Adrenal gland (tissue), 12 donors: ENCODE measurements around the gene NDUFA8. TPM values are rescaled to one million over a fixed set of nuclear protein-coding genes. Genes with fewer than 3 reads are reported as not detected.

Source experiments
- DNase-seq, 7 donors: peaks; one replicate each; pipeline ENCODE4 v3.0.0-alpha.2; 2019 to 2020
- H3K27ac ChIP-seq, 5 donors: fragments of 200-600 bp; sonication (generic) in 4 of 5; 1 replicate in 3 of 5; 2 replicates in 2 of 5; pipeline versions ENCODE4 v1.5.1 to v1.8.0; 2016 to 2020; ENCODE audit warnings: mild to moderate bottlenecking in 1 of 5
- H3K27me3 ChIP-seq: fragments of 200-600 bp; 2 replicates; pipeline ENCODE4 v1.8.0; 2021
- H3K36me3 ChIP-seq, 2 donors: fragments of 200-600 bp; replicated peaks in 1 of 2; 1 replicate in 1 of 2; 2 replicates in 1 of 2; pipeline versions ENCODE4 v1.5.1 to v1.8.0; 2018 to 2022
- H3K4me1 ChIP-seq, 2 donors: fragments of 200-600 bp; replicated peaks in 1 of 2; 1 replicate in 1 of 2; 2 replicates in 1 of 2; pipeline versions ENCODE4 v1.5.1 to v1.8.0; 2018 to 2021
- H3K4me3 ChIP-seq, 4 donors: fragments of 200-600 bp; sonication (generic) in 3 of 4; one replicate each; pipeline ENCODE4 v1.5.1; 2016 to 2018
- H3K9me3 ChIP-seq, 3 donors: fragments of 200-600 bp; sonication (generic) in 1 of 3; replicated peaks in 1 of 3; 1 replicate in 2 of 3; 2 replicates in 1 of 3; pipeline versions ENCODE4 v1.5.1 to v1.8.0; 2016 to 2021
- POLR2A ChIP-seq, 2 donors: fragments of 450-650 bp; IDR thresholded peaks; one replicate each; pipeline ENCODE4 v1.6.1; 2017; ENCODE audit warnings: antibody characterized with exemption in 2 of 2, mild to moderate bottlenecking in 2 of 2, moderate library complexity in 1 of 2
- WGBS, 4 donors: extraction: QIAGEN DNeasy Blood & Tissue Kit in 2 of 4; methylation state at CpG; one replicate each; pipeline versions ENCODE4 v1.1.5 to v1.1.7; 2013 to 2017; 5-methylcytosine and 5-hydroxymethylcytosine counted together
- intact Hi-C, 2 donors: fragments of 100-400 bp; cut with DNase I; formaldehyde crosslinking; loops; one replicate each; pipeline versions ENCODE4 v1.14.1 to v1.15.0; 2022 to 2023
- polyA plus RNA-seq, 3 donors: library from polyadenylated mRNA; stranded (reverse); fragments of 200-250 nt in 2 of 3; fragments of 350-450 nt in 1 of 3; fragmentation: Illumina TruSeq in 1 of 3; extraction: RNeasy Lipid Tissue Mini Kit (QIAGEN cat#74804) in 1 of 3; gene quantifications; one replicate each; pipeline ENCODE4 v1.2.3, GENCODE V29; 2013 to 2014
- total RNA-seq, 9 donors: library from RNA; depleted of rRNA in 4 of 9; stranded (reverse); fragments of >200 nt in 4 of 9; fragments of 120-200 nt in 1 of 9; fragmentation: NEBNext Ultra II Directional in 1 of 9; extraction: Animal tissue kit (Norgen Biotek cat#: 25700) in 1 of 9; gene quantifications; one replicate each; pipeline versions ENCODE4 v1.1.0 to v1.2.4, GENCODE V29; 2013 to 2023
- TF ChIP-seq, protein P1 (sequence below), 6 experiments: fragments of 450-650 bp in 4 of 6; fragments of 200-600 bp in 2 of 6; sonication (generic) in 1 of 6; IDR thresholded peaks; 1 replicate in 5 of 6; 2 replicates in 1 of 6; pipeline versions ENCODE4 v1.5.1 to v1.8.0; 2016 to 2021; ENCODE audit warnings: antibody characterized with exemption in 6 of 6, mild to moderate bottlenecking in 2 of 6, moderate library complexity in 1 of 6
- donor health status: healthy with polysubstance abuse.
- donor health status: Bipolar disorder and iron deficiency.
- donor health status: DM: yes; HTN: yes; CAD: no.
- donor health status: DM: no; HTN: no; CAD: no.
- donor health status: DM: no; HTN: no; CAD: no.
- donor health status: DM: yes; HTN: yes; CAD: no.

The NDUFA8 gene
- total and polyA plus RNA-seq, 12 donors = 34.5 to 182 (median 70.8) TPM

DNA sequence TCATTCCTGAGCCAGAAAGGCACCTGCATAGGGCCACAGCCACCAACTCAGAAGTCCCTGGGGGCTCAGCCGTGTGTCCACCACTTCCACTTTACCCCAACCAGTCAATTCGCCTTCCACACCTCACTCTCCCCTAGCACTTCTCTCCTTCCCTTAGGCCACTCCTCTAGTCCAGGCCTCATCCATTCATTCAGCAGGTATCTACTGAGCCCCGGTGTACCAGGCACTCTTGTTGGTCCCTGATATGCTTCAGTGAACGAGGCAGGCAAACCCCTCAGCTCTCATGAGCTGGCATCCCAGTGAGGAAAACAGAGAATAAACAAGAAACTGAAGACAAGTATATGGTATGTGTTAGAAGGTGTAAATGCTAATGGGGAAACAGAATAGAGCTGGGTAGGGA is 28.7 kb downstream of the NDUFA8 start:
- TF ChIP-seq, protein P1, sequence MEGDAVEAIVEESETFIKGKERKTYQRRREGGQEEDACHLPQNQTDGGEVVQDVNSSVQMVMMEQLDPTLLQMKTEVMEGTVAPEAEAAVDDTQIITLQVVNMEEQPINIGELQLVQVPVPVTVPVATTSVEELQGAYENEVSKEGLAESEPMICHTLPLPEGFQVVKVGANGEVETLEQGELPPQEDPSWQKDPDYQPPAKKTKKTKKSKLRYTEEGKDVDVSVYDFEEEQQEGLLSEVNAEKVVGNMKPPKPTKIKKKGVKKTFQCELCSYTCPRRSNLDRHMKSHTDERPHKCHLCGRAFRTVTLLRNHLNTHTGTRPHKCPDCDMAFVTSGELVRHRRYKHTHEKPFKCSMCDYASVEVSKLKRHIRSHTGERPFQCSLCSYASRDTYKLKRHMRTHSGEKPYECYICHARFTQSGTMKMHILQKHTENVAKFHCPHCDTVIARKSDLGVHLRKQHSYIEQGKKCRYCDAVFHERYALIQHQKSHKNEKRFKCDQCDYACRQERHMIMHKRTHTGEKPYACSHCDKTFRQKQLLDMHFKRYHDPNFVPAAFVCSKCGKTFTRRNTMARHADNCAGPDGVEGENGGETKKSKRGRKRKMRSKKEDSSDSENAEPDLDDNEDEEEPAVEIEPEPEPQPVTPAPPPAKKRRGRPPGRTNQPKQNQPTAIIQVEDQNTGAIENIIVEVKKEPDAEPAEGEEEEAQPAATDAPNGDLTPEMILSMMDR (IDR thresholded peaks at IDR 0.05) = no peak
- TF ChIP-seq POLR2A (IDR thresholded peaks at IDR 0.05) = no peak
- peaks cover 11% of the 10 kb centered on the region for H3K27me3 ChIP-seq
- WGBS, 4 donors = 78 to 88% (median 79%) methylated on average over 4 of the region's 4 CpGs
- no peak overlapping the region for H3K4me3 ChIP-seq
- peaks cover 0 to 11% of the 10 kb centered on the region in 2 donors for H3K4me1 ChIP-seq
- H3K27ac ChIP-seq = no peak overlapping the region
- no peak for DNase-seq
- H3K36me3 ChIP-seq = no peaks in the 10 kb centered on the region
- no peaks in the 10 kb centered on the region for H3K9me3 ChIP-seq
- intact Hi-C loops = no loop called here

- no peak for TF ChIP-seq POLR2A (IDR thresholded peaks at IDR 0.05)
- TF ChIP-seq, protein P1 (IDR thresholded peaks at IDR 0.05) = no peak
- intact Hi-C loops = loop anchor here (10.0 kb wide), 2 partner anchors 325 to 675 kb away; partner anchors contain the start of gene OR1K1 (in 1 of the 2)
- no peaks in the 10 kb centered on the region for H3K36me3 ChIP-seq
- H3K4me1 ChIP-seq = peaks cover 0 to 17% of the 10 kb centered on the region in 2 donors
- DNase-seq = no peak
- H3K27me3 ChIP-seq = peaks cover 11% of the 10 kb centered on the region
- WGBS, 4 donors = 92 to 100% (median 93%) methylated on average over 2 of the region's 2 CpGs
- H3K27ac ChIP-seq = no peak overlapping the region
- no peak overlapping the region for H3K4me3 ChIP-seq
- H3K9me3 ChIP-seq = no peaks in the 10 kb centered on the region
These were observed 29.6 kb downstream of the NDUFA8 start for GRCh38 chr9:122129969-122130368.

DNA sequence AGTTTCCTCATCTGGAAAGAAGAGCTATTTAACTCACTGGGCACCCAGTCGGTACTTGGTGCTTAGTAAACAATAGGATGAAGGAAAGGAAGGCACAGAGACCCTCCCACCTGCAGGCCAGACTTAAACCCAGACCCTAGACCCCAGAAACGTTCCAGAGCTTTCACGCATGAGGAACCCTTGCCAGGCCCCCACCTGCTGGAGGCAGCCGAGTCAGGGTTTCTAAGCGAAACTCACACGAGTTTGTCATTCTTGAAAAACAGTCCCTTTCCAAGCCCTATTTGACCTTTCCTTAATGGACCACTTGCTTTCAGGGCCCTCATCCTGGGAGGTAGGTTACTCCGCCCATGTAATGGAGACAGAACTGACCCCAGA is 30.6 kb downstream of the NDUFA8 start:
- intact Hi-C loops = loop anchor here (10.0 kb wide), 2 partner anchors 326 to 676 kb away; partner anchors contain the start of gene OR1K1 (in 1 of the 2)
- TF ChIP-seq, protein P1 (IDR thresholded peaks at IDR 0.05) = no peak
- no peak for TF ChIP-seq POLR2A (IDR thresholded peaks at IDR 0.05)
- peaks cover 11% of the 10 kb centered on the region for H3K27me3 ChIP-seq

DNA sequence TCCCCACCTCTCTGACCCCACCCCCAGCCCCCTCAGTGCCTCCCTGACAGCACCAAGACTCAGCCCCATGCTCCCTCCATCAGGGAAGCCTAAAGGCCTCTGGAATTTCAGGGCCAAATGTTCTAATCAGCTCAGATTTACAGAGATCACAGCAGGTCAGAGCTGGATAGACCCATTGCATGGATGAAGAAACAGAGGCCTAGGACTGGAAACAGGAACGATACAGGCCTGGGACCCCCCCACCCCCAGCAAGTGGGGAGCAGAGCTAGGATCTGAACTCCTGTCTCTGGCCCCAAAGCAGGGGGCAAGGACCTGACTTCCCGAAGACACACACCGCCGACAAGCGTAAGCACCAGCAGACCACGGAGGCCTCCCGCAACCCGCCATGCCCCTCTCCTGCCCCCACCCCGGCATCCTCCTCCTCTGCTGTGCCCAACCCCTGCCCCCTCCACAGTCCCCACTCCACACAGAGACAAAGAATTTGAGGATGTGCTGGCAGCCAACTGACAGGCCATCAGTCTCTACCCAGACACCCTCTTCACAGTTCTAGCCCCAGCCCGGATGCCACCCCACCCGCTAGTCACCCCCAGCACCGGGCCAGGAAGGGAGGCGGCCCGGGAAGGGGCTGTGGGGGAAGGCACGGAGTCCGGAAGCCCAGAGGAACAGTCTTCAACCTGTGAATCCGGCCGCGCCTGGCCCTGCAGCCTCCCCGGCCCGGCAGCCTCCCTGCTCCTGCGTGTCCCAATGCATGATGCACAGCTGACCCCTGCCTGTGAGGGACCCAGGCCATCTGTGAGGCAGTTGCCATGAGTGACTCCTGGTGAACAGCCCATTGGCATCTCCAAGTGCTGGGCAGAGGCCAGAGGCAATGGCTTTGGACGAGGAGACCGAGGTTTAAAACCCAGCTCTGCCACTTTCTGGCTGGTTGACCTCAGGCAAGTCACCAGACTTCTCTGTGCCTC is 31.3 kb downstream of the NDUFA8 start:
- WGBS, 4 donors = 68 to 82% (median 74%) methylated on average over 16 to 24 of the region's 24 CpGs

More for the DNA sequence above, 30.6 kb downstream of the NDUFA8 start:
- WGBS, 4 donors = 79 to 90% (median 84%) methylated on average over 7 of the region's 7 CpGs
- no peaks in the 10 kb centered on the region for H3K9me3 ChIP-seq
- no peak overlapping the region for H3K4me3 ChIP-seq
- no peaks in the 10 kb centered on the region for H3K36me3 ChIP-seq
- H3K4me1 ChIP-seq = peaks cover 0 to 17% of the 10 kb centered on the region in 2 donors
- H3K27ac ChIP-seq = no peak overlapping the region
- DNase-seq = no peak

More for the DNA sequence above, 31.3 kb downstream of the NDUFA8 start:
- no peaks in the 10 kb centered on the region for H3K36me3 ChIP-seq
- H3K4me1 ChIP-seq = peaks cover 0 to 17% of the 10 kb centered on the region in 2 donors
- peak in 2 of 7 donors; percentile 24 to 64 for DNase-seq
- H3K27ac ChIP-seq = peak overlapping the region in 1 of 5 donors; percentile 22
- no peak overlapping the region for H3K4me3 ChIP-seq
- intact Hi-C loops = loop anchor here (10.0 kb wide), 2 partner anchors 327 to 677 kb away; partner anchors contain the start of gene OR1K1 (in 1 of the 2)
- TF ChIP-seq, protein P1 (IDR thresholded peaks at IDR 0.05) = no peak
- no peak for TF ChIP-seq POLR2A (IDR thresholded peaks at IDR 0.05)
- peaks cover 11% of the 10 kb centered on the region for H3K27me3 ChIP-seq
- H3K9me3 ChIP-seq = no peaks in the 10 kb centered on the region
